BLaER1 (cell line): ENCODE data around the gene SEMA3E.

Source experiments
- H3K27ac ChIP-seq: shearing (Covaris generic); formaldehyde crosslinking; 2 replicates; pipeline ENCODE4 v1.8.1; 2022
- H3K27me3 ChIP-seq: shearing (Covaris generic); formaldehyde crosslinking; 2 replicates; pipeline ENCODE4 v1.8.1; 2022
- H3K36me3 ChIP-seq: shearing (Covaris generic); formaldehyde crosslinking; 2 replicates; pipeline ENCODE4 v1.8.1; 2022
- H3K4me1 ChIP-seq: shearing (Covaris generic); formaldehyde crosslinking; 2 replicates; pipeline ENCODE4 v1.8.1; 2022
- H3K4me2 ChIP-seq: shearing (Covaris generic); formaldehyde crosslinking; 2 replicates; pipeline ENCODE4 v1.8.1; 2022
- H3K4me3 ChIP-seq: shearing (Covaris generic); formaldehyde crosslinking; 2 replicates; pipeline ENCODE4 v1.8.1; 2022
- H3K9ac ChIP-seq: shearing (Covaris generic); formaldehyde crosslinking; 2 replicates; pipeline ENCODE4 v1.8.1; 2022
- H3K9me3 ChIP-seq: shearing (Covaris generic); formaldehyde crosslinking; 2 replicates; pipeline ENCODE4 v1.8.1; 2022
- H4K20me1 ChIP-seq: shearing (Covaris generic); formaldehyde crosslinking; 2 replicates; pipeline ENCODE4 v1.8.1; 2022
- Cebpa-rat ChIP-seq: shearing (Covaris generic); IDR thresholded peaks from 2 replicates; pipeline ENCODE4 v1.8.1; 2022

The SEMA3E gene

GRCh38 chr7:83640731-83641537, 8.0 kb downstream of the SEMA3E start:
- H3K4me3 ChIP-seq, result no peak overlapping the region
- no peaks in the 10 kb centered on the region for H3K27me3 ChIP-seq
- no peaks in the 10 kb centered on the region for H3K36me3 ChIP-seq
- no peak for TF ChIP-seq Cebpa-rat
- no peaks in the 10 kb centered on the region for H3K4me1 ChIP-seq
- H3K27ac ChIP-seq, result no peak overlapping the region
- H3K9me3 ChIP-seq, result no peaks in the 10 kb centered on the region
- H4K20me1 ChIP-seq, result no peaks in the 10 kb centered on the region
- H3K4me2 ChIP-seq, result no peak overlapping the region
- no peak overlapping the region for H3K9ac ChIP-seq

- no peaks in the 10 kb centered on the region for H3K36me3 ChIP-seq
- H3K4me3 ChIP-seq, result no peak overlapping the region
- no peak overlapping the region for H3K9ac ChIP-seq
- no peaks in the 10 kb centered on the region for H3K4me1 ChIP-seq
- no peak for TF ChIP-seq Cebpa-rat
- no peak overlapping the region for H3K4me2 ChIP-seq
- no peaks in the 10 kb centered on the region for H4K20me1 ChIP-seq
- H3K27ac ChIP-seq, result no peak overlapping the region
- no peaks in the 10 kb centered on the region for H3K27me3 ChIP-seq
- no peaks in the 10 kb centered on the region for H3K9me3 ChIP-seq
Observed at GRCh38 chr7:83640240-83640639, 8.7 kb downstream of the SEMA3E start.

GRCh38 chr7:83633516-83633915, 15.4 kb downstream of the SEMA3E start:
- H3K27ac ChIP-seq, result no peak overlapping the region
- no peaks in the 10 kb centered on the region for H3K9me3 ChIP-seq
- H3K27me3 ChIP-seq, result no peaks in the 10 kb centered on the region
- TF ChIP-seq Cebpa-rat, result no peak
- no peak overlapping the region for H3K9ac ChIP-seq
- H3K4me2 ChIP-seq, result no peak overlapping the region
- H3K4me1 ChIP-seq, result no peaks in the 10 kb centered on the region
- H4K20me1 ChIP-seq, result no peaks in the 10 kb centered on the region
- H3K4me3 ChIP-seq, result no peak overlapping the region
- H3K36me3 ChIP-seq, result no peaks in the 10 kb centered on the region

GRCh38 chr7:83629117-83629880, 19.6 kb downstream of the SEMA3E start:
- no peak overlapping the region for H3K4me3 ChIP-seq
- H3K27ac ChIP-seq, result no peak overlapping the region
- no peaks in the 10 kb centered on the region for H3K27me3 ChIP-seq
- no peaks in the 10 kb centered on the region for H3K4me1 ChIP-seq
- no peak for TF ChIP-seq Cebpa-rat
- H3K9ac ChIP-seq, result no peak overlapping the region
- no peaks in the 10 kb centered on the region for H3K36me3 ChIP-seq
- H3K9me3 ChIP-seq, result no peaks in the 10 kb centered on the region
- no peaks in the 10 kb centered on the region for H4K20me1 ChIP-seq
- no peak overlapping the region for H3K4me2 ChIP-seq

GRCh38 chr7:83617858-83618257, 31.1 kb downstream of the SEMA3E start:
- Histone ChIP-seq H3K9me3 (no peaks in the 10 kb centered on the region), H3K9ac (no peak overlapping the region), H3K4me3 (no peak overlapping the region), H3K4me2 (no peak overlapping the region), H3K4me1 (no peaks in the 10 kb centered on the region), H3K27ac (no peak overlapping the region), H3K27me3 (no peaks in the 10 kb centered on the region), H4K20me1 (no peaks in the 10 kb centered on the region), H3K36me3 (no peaks in the 10 kb centered on the region)
- no peak for TF ChIP-seq Cebpa-rat

- Histone ChIP-seq H3K27me3 (no peaks in the 10 kb centered on the region), H3K9ac (no peak overlapping the region), H3K4me2 (no peak overlapping the region), H3K9me3 (no peaks in the 10 kb centered on the region), H3K4me1 (no peaks in the 10 kb centered on the region), H3K27ac (no peak overlapping the region), H3K4me3 (no peak overlapping the region), H3K36me3 (no peaks in the 10 kb centered on the region), H4K20me1 (no peaks in the 10 kb centered on the region)
- no peak for TF ChIP-seq Cebpa-rat
Observed at GRCh38 chr7:83614112-83614511, 34.8 kb downstream of the SEMA3E start.

GRCh38 chr7:83613232-83613631, 35.7 kb downstream of the SEMA3E start:
- H3K27me3 ChIP-seq, result no peaks in the 10 kb centered on the region
- no peak overlapping the region for H3K9ac ChIP-seq
- no peak overlapping the region for H3K27ac ChIP-seq
- no peaks in the 10 kb centered on the region for H3K4me1 ChIP-seq
- no peak for TF ChIP-seq Cebpa-rat
- no peaks in the 10 kb centered on the region for H4K20me1 ChIP-seq
- no peaks in the 10 kb centered on the region for H3K36me3 ChIP-seq
- H3K4me2 ChIP-seq, result no peak overlapping the region
- H3K4me3 ChIP-seq, result no peak overlapping the region
- no peaks in the 10 kb centered on the region for H3K9me3 ChIP-seq

- H3K27me3 ChIP-seq, result no peaks in the 10 kb centered on the region
Observed at GRCh38 chr7:83611776-83612175, 37.2 kb downstream of the SEMA3E start.

GRCh38 chr7:83610649-83611304, 38.2 kb downstream of the SEMA3E start:
- Histone ChIP-seq H3K4me1 (no peaks in the 10 kb centered on the region), H3K4me3 (no peak overlapping the region), H3K27me3 (no peaks in the 10 kb centered on the region), H3K4me2 (no peak overlapping the region), H3K27ac (no peak overlapping the region), H3K36me3 (no peaks in the 10 kb centered on the region), H3K9ac (no peak overlapping the region), H3K9me3 (no peaks in the 10 kb centered on the region), H4K20me1 (no peaks in the 10 kb centered on the region)
- no peak for TF ChIP-seq Cebpa-rat

More at GRCh38 chr7:83611776-83612175, 37.2 kb downstream of the SEMA3E start:
- Histone ChIP-seq H3K4me3 (no peak overlapping the region), H4K20me1 (no peaks in the 10 kb centered on the region), H3K27ac (no peak overlapping the region), H3K9me3 (no peaks in the 10 kb centered on the region), H3K36me3 (no peaks in the 10 kb centered on the region), H3K4me2 (no peak overlapping the region), H3K9ac (no peak overlapping the region), H3K4me1 (no peaks in the 10 kb centered on the region)
- TF ChIP-seq Cebpa-rat, result no peak

GRCh38 chr7:83608716-83609115, 40.2 kb downstream of the SEMA3E start:
- Histone ChIP-seq H3K4me3 (no peak overlapping the region), H3K4me2 (no peak overlapping the region)

More at GRCh38 chr7:83608716-83609115, 40.2 kb downstream of the SEMA3E start:
- H4K20me1 ChIP-seq, result no peaks in the 10 kb centered on the region
- no peaks in the 10 kb centered on the region for H3K27me3 ChIP-seq
- H3K9ac ChIP-seq, result no peak overlapping the region
- TF ChIP-seq Cebpa-rat, result no peak
- no peak overlapping the region for H3K27ac ChIP-seq
- H3K9me3 ChIP-seq, result no peaks in the 10 kb centered on the region
- no peaks in the 10 kb centered on the region for H3K4me1 ChIP-seq
- no peaks in the 10 kb centered on the region for H3K36me3 ChIP-seq
